OCI-LY3 (cell line): Measurements from ENCODE around the gene PSKH1.

ENCODE experiments used
- H2AFZ ChIP-seq: fragments of 200-600, 300-600 bp; shearing (Covaris generic); 2 replicates; pipeline ENCODE4 v1.6.0; 2014; ENCODE audit warnings: antibody characterized with exemption, low read depth, low read length
- H3K27ac ChIP-seq: fragments of 200-600, 300-600 bp; sonication (generic); 2 replicates; pipeline ENCODE4 v1.5.1; 2014; ENCODE audit warnings: mild to moderate bottlenecking, low read length, moderate library complexity, mixed read lengths
- H3K27me3 ChIP-seq: fragments of 200-600, 300-600 bp; sonication (generic); 2 replicates; pipeline ENCODE4 v1.6.1; 2014; ENCODE audit warnings: low read depth, low read length, mixed read lengths
- H3K36me3 ChIP-seq: fragments of 200-600, 300-600 bp; sonication (generic); replicated peaks from 2 replicates; pipeline ENCODE3; 2014; ENCODE audit warnings: low read depth, low read length, mixed read lengths
- H3K4me1 ChIP-seq: fragments of 300-600, 200-600 bp; sonication (generic); 2 replicates; pipeline ENCODE4 v1.6.1; 2014; ENCODE audit warnings: low read length, mixed read lengths
- H3K4me2 ChIP-seq: fragments of 200-600, 300-600 bp; sonication (generic); 2 replicates; pipeline ENCODE4 v1.6.1; 2014; ENCODE audit warnings: low read length, mixed read lengths
- H3K4me3 ChIP-seq: fragments of 300-600, 200-600 bp; sonication (generic); 2 replicates; pipeline ENCODE4 v1.5.1; 2014; ENCODE audit warnings: antibody characterized with exemption, mild to moderate bottlenecking, low read length, moderate library complexity
- H3K79me2 ChIP-seq: fragments of 300-600, 200-600 bp; shearing (Covaris generic); 2 replicates; pipeline ENCODE4 v1.6.1; 2014; ENCODE audit warnings: mild to moderate bottlenecking, low read length, mixed read lengths
- H3K9ac ChIP-seq: fragments of 300-600, 200-600 bp; shearing (Covaris generic); 2 replicates; pipeline ENCODE4 v1.6.0; 2014; ENCODE audit warnings: mild to moderate bottlenecking, low read length, moderate library complexity
- H3K9me3 ChIP-seq: fragments of 200-600, 300-600 bp; shearing (Covaris generic); 2 replicates; pipeline ENCODE4 v1.6.1; 2014; ENCODE audit warnings: low read length, mixed read lengths; ENCODE audit not compliant: insufficient read depth
- H4K20me1 ChIP-seq: fragments of 200-600, 300-600 bp; sonication (generic); 2 replicates; pipeline ENCODE4 v1.6.1; 2016; ENCODE audit warnings: low read length, mixed read lengths; ENCODE audit not compliant: insufficient read depth
- CTCF ChIP-seq: fragments of 200-600, 300-600 bp; sonication (generic); IDR thresholded peaks from 2 replicates; pipeline ENCODE4 v1.5.1; 2014; ENCODE audit warnings: antibody characterized with exemption, low read length, low read depth
- EZH2phosphoT487 ChIP-seq: fragments of 200-600 bp; shearing (Covaris generic); IDR thresholded peaks from 2 replicates; pipeline ENCODE4 v1.6.1; 2018; ENCODE audit warnings: antibody characterized with exemption, mixed run types, low read depth

PSKH1 gene

DNA sequence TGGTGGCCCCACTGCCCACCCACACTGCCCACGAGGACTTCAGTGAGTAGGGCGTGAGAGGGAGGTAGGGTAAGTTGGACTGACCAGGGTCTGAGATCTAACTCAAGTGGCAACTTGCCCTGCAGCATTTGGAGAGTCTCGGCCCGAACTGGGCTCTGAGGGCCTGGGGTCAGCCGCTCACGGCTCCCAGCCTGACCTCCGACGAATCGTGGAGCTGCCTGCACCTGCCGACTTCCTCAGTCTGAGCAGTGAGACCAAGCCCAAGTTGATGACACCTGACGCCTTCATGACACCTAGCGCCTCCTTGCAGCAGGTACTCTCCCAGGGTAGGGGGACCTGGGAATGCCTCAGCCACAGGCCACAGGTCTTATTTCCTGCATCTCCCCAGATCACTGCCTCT is 13.6 kb upstream of the PSKH1 start:
- H3K4me1 ChIP-seq: peaks cover 1% of the 10 kb centered on the region
- H3K27me3 ChIP-seq: no peaks in the 10 kb centered on the region
- peaks cover 61% of the 10 kb centered on the region for H3K36me3 ChIP-seq
- H3K9ac ChIP-seq: no peak overlapping the region
- H3K27ac ChIP-seq: no peak overlapping the region
- peaks cover 22% of the 10 kb centered on the region for H3K79me2 ChIP-seq
- H3K4me3 ChIP-seq: no peak overlapping the region
- no peak overlapping the region for H3K4me2 ChIP-seq
- TF ChIP-seq CTCF: no peak
- TF ChIP-seq EZH2phosphoT487: no peak
- no peaks in the 10 kb centered on the region for H3K9me3 ChIP-seq
- peaks cover 7% of the 10 kb centered on the region; the same call in 1 of the 2 replicates for H4K20me1 ChIP-seq
- no peak overlapping the region for H2AFZ ChIP-seq

GRCh38 chr16:67879936-67880335 is 13.1 kb upstream of the PSKH1 start:
- Histone ChIP-seq H3K36me3 (peaks cover 62% of the 10 kb centered on the region), H3K27ac (no peak overlapping the region), H3K79me2 (peaks cover 17% of the 10 kb centered on the region), H3K4me1 (no peaks in the 10 kb centered on the region), H3K4me3 (no peak overlapping the region), H4K20me1 (0 out of 2 replicates have a peak, but pooled peaks cover 5% of the 10 kb centered on the region), H3K4me2 (no peak overlapping the region), H3K27me3 (no peaks in the 10 kb centered on the region), H3K9me3 (no peaks in the 10 kb centered on the region), H2AFZ (no peak overlapping the region), H3K9ac (no peak overlapping the region)
- TF ChIP-seq EZH2phosphoT487 (no peak), CTCF (no peak)

DNA sequence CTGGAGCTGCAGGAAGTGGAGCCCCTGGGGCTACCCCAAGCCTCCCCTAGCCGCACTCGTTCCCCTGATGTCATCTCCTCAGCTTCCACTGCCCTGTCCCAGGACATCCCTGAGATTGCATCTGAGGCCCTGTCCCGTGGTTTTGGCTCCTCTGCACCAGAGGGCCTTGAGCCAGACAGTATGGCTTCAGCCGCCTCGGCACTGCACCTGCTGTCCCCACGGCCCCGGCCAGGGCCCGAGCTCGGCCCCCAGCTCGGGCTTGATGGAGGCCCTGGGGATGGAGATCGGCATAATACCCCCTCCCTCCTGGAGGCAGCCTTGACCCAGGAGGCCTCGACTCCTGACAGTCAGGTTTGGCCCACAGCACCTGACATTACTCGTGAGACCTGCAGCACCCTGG is 12.5 kb upstream of the PSKH1 start:
- TF ChIP-seq EZH2phosphoT487: no peak
- TF ChIP-seq CTCF: no peak
- Histone ChIP-seq H2AFZ (no peak overlapping the region), H3K4me1 (no peaks in the 10 kb centered on the region), H3K9ac (no peak overlapping the region), H3K27me3 (no peaks in the 10 kb centered on the region), H4K20me1 (0 out of 2 replicates have a peak, but pooled peaks cover 3% of the 10 kb centered on the region), H3K4me3 (no peak overlapping the region), H3K79me2 (peaks cover 11% of the 10 kb centered on the region), H3K9me3 (no peaks in the 10 kb centered on the region), H3K27ac (no peak overlapping the region), H3K36me3 (peaks cover 62% of the 10 kb centered on the region), H3K4me2 (no peak overlapping the region)

GRCh38 chr16:67881621-67882161 is 11.4 kb upstream of the PSKH1 start:
- Histone ChIP-seq H4K20me1 (no peaks in the 10 kb centered on the region), H2AFZ (no peak overlapping the region), H3K79me2 (no peaks in the 10 kb centered on the region), H3K36me3 (peaks cover 58% of the 10 kb centered on the region), H3K4me3 (no peak overlapping the region), H3K27ac (no peak overlapping the region), H3K9ac (no peak overlapping the region), H3K27me3 (no peaks in the 10 kb centered on the region), H3K4me1 (no peaks in the 10 kb centered on the region), H3K4me2 (no peak overlapping the region), H3K9me3 (no peaks in the 10 kb centered on the region)
- no peak for TF ChIP-seq EZH2phosphoT487
- TF ChIP-seq CTCF: no peak
